HG02973 (cell line): ENCODE data around the gene GALNT13.

Experiments
- ATAC-seq: cut with Tn5 transposase; IDR thresholded peaks from one replicate; pipeline ENCODE4 v1.9.1; 2021; ENCODE audit warnings: moderate library complexity; ENCODE audit not compliant: unreplicated experiment

The GALNT13 gene

GRCh38 chr2:154097833-154098398 lies 226.2 kb downstream of the GALNT13 start:
- ATAC-seq = no peak

- no peak for ATAC-seq
Measured at GRCh38 chr2:154120706-154121105, 249.0 kb downstream of the GALNT13 start.

GRCh38 chr2:154125891-154126290 lies 254.2 kb downstream of the GALNT13 start:
- no peak for ATAC-seq

GRCh38 chr2:154130821-154131220 lies 259.1 kb downstream of the GALNT13 start:
- ATAC-seq = no peak

GRCh38 chr2:154132827-154133226 lies 261.1 kb downstream of the GALNT13 start:
- no peak for ATAC-seq

GRCh38 chr2:154133823-154134222 lies 262.1 kb downstream of the GALNT13 start:
- ATAC-seq = no peak

- no peak for ATAC-seq
Measured at GRCh38 chr2:154140249-154141025, 268.7 kb downstream of the GALNT13 start.

GRCh38 chr2:154142480-154142879 lies 270.8 kb downstream of the GALNT13 start:
- no peak for ATAC-seq

GRCh38 chr2:154143105-154143504 lies 271.4 kb downstream of the GALNT13 start:
- no peak for ATAC-seq

- no peak for ATAC-seq
Measured at GRCh38 chr2:154158101-154158500, 286.4 kb downstream of the GALNT13 start.

- no peak for ATAC-seq
Measured at GRCh38 chr2:154161286-154161685, 289.6 kb downstream of the GALNT13 start.

- no peak for ATAC-seq
Measured at GRCh38 chr2:154170400-154170799, 298.7 kb downstream of the GALNT13 start.

GRCh38 chr2:154173164-154173563 lies 301.4 kb downstream of the GALNT13 start:
- ATAC-seq = no peak

GRCh38 chr2:154173919-154174318 lies 302.2 kb downstream of the GALNT13 start:
- no peak for ATAC-seq

- ATAC-seq = no peak
Measured at GRCh38 chr2:154182008-154182407, 310.3 kb downstream of the GALNT13 start.

GRCh38 chr2:154187948-154188347 lies 316.2 kb downstream of the GALNT13 start:
- ATAC-seq = no peak

- ATAC-seq = no peak
Measured at GRCh38 chr2:154189953-154190352, 318.2 kb downstream of the GALNT13 start.

GRCh38 chr2:154193246-154193645 lies 321.5 kb downstream of the GALNT13 start:
- no peak for ATAC-seq

GRCh38 chr2:154194909-154195643 lies 323.4 kb downstream of the GALNT13 start:
- no peak for ATAC-seq

- no peak for ATAC-seq
Measured at GRCh38 chr2:154195644-154196195, 324.0 kb downstream of the GALNT13 start.

GRCh38 chr2:154198866-154199265 lies 327.1 kb downstream of the GALNT13 start:
- ATAC-seq = no peak

GRCh38 chr2:154203206-154203605 lies 331.5 kb downstream of the GALNT13 start:
- ATAC-seq = no peak
